Activated naive CD4-positive, alpha-beta T cell treated with anti-CD3 and anti-CD28 coated beads, Interleukin-2, amount 10 ng/mL, durations not matched to agents 7 days and 5 days (primary cell): ENCODE measurements around the gene PARD3B.

Source experiments
- CTCF ChIA-PET: fragments of 350-600 bp; sonication (Branson Sonifier 250); formaldehyde crosslinking; loops from one replicate; lab custom pipeline; 2021; ENCODE audit warnings: antibody characterized with exemption; lab: Charles Lee
- DNase-seq: peaks from one replicate; pipeline ENCODE4 v3.0.0-alpha.2; 2020
- H3K27ac Mint-ChIP-seq: one replicate; pipeline ENCODE4 v1.8.0; 2021; ENCODE audit warnings: mild to moderate bottlenecking, moderate library complexity, mixed read lengths
- H3K27me3 Mint-ChIP-seq: one replicate; pipeline ENCODE4 v1.8.0; 2021; ENCODE audit warnings: mild to moderate bottlenecking, mixed read lengths
- H3K36me3 Mint-ChIP-seq: one replicate; pipeline ENCODE4 v1.8.0; 2021; ENCODE audit warnings: mixed read lengths
- H3K4me1 Mint-ChIP-seq: one replicate; pipeline ENCODE4 v1.8.0; 2021; ENCODE audit warnings: mixed read lengths
- H3K4me3 Mint-ChIP-seq: one replicate; pipeline ENCODE4 v1.8.0; 2021; ENCODE audit warnings: mild to moderate bottlenecking, moderate library complexity, mixed read lengths
- H3K9me3 Mint-ChIP-seq: one replicate; pipeline ENCODE4 v1.8.0; 2021; ENCODE audit warnings: mixed read lengths

PARD3B gene

DNA sequence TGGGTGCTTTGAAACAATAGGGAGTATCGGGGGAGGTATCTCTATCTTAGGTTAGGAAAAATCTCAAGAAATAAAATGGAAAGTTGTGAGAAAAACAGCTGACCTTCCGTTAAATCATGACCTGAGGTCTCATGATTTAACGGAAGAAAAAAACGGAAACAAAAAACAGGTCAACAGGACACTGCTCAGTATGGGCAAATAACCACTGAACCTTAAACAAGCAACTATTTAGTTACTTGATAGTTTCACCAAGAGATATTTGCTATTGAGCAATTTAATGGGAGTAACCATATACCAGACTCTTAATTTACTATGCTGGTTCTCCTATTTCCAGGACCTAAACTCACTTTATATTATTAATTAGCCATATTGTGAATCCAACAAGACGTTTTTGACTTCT, 150.8 kb downstream of the PARD3B start:
- Mint-ChIP-seq H3K36me3 (no peaks in the 10 kb centered on the region), H3K4me3 (no peak overlapping the region), H3K27ac (no peak overlapping the region), H3K4me1 (peaks cover 12% of the 10 kb centered on the region), H3K9me3 (no peaks in the 10 kb centered on the region), H3K27me3 (peaks cover 4% of the 10 kb centered on the region)
- CTCF ChIA-PET: no interaction called here
- DNase-seq: no peak

DNA sequence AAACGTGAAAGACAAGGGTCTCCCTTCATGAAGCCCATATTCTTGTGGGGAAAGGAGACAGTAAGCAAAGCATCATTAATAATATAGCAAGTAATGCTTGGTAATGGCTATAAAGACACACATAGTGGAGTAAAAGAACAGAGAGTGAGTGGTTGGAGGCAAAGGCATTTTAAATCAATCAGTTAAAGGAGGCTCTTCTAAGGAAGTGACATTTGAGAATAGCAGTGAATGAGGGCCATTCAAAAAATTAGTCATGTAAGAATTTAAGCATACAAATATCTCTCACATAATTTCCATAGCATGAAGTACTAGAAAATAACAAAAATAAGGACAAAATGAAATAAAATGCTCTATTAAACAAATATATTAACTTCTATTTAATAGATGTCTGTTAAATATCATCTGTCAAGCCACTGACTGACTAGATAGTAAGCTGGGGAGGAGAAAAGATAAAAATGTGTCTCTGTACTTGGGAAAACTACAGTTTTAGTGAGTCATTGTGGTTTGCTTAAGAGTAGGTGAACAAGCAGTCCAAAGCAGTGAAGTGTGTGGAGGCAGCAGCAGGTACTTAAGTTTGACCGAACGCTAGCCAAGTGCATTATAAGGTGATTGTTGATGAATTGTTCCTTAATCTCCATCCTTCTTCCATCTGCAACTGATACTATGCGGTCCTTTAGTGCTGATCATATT, 160.1 kb downstream of the PARD3B start:
- H3K27me3 Mint-ChIP-seq: peaks cover 3% of the 10 kb centered on the region
- H3K36me3 Mint-ChIP-seq: no peaks in the 10 kb centered on the region
- H3K4me1 Mint-ChIP-seq: no peaks in the 10 kb centered on the region
- DNase-seq: no peak
- no peak overlapping the region for H3K27ac Mint-ChIP-seq
- CTCF ChIA-PET: no interaction called here
- no peaks in the 10 kb centered on the region for H3K9me3 Mint-ChIP-seq
- H3K4me3 Mint-ChIP-seq: no peak overlapping the region

DNA sequence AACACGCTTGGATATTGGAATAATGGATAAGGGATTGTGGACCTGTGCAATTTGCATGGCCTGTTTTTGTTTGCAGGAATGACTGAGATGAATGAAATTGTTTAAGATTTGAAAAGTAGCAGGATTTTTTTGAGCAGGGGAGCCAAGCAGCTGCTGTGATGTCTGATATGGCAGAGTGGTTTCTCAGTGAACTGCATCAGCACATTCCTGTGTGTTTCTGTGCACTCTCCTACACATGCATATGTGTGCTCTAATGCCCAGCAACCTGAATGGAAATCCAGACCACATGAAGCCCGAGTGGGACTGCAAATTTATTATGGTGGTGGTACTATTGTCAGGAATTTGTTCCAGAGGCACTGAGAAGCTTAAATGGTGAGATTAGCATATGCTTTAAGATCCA, 161.7 kb downstream of the PARD3B start:
- CTCF ChIA-PET: interaction anchor here (0.6 to 1.3 kb wide), 2 partner anchors 10 to 15 kb away, joined by 3 to 4 read pairs; no protein-coding TSS in a partner anchor
- Mint-ChIP-seq H3K4me3 (no peak overlapping the region), H3K27me3 (peaks cover 3% of the 10 kb centered on the region)

DNA sequence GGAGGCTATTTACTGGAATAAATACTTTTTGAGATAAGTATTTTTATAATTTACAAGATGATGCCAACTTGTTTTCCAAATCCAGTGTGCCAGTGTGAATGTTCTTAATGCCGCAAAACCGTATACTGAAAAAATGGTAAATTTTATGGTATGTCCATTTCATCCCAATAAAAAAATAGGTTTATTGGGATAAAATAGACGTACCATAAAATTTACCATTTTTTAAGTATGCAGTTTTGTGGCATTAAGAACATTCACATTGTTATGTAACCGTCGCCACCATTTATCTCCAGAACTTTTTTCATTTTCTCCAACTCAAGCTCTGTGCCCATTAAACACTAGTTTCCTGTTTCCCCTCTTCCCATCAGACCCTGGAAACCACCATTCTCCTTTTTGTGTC, 167.9 kb downstream of the PARD3B start:
- no peaks in the 10 kb centered on the region for H3K9me3 Mint-ChIP-seq
- no peaks in the 10 kb centered on the region for H3K4me1 Mint-ChIP-seq
- H3K27me3 Mint-ChIP-seq: no peaks in the 10 kb centered on the region
- CTCF ChIA-PET: no interaction called here
- no peaks in the 10 kb centered on the region for H3K36me3 Mint-ChIP-seq
- no peak for DNase-seq
- no peak overlapping the region for H3K4me3 Mint-ChIP-seq
- no peak overlapping the region for H3K27ac Mint-ChIP-seq

More for the DNA sequence above, 161.7 kb downstream of the PARD3B start:
- Mint-ChIP-seq H3K4me1 (no peaks in the 10 kb centered on the region), H3K9me3 (no peaks in the 10 kb centered on the region), H3K27ac (no peak overlapping the region), H3K36me3 (no peaks in the 10 kb centered on the region)
- no peak for DNase-seq

DNA sequence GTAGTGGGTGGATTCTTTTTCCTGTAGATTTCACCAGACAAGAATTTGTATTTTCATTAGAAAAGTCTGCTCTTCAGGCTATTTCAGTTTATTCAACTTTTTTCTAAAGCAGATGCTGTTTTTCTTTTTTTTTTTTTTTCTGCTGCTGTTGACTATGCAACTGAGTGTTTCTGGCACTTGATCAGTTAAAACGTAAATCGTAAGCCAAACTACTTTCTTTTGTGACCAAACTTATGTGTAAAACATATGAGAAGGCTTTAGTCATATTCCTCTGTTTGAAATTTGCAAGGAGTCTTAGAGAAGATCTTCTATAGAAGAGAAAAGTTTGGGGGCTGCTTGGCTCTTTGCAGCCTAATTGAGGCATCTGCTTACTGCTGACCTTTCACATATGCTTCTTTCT, 170.1 kb downstream of the PARD3B start:
- Mint-ChIP-seq H3K4me3 (no peak overlapping the region), H3K27me3 (no peaks in the 10 kb centered on the region), H3K36me3 (no peaks in the 10 kb centered on the region), H3K4me1 (no peaks in the 10 kb centered on the region), H3K27ac (no peak overlapping the region), H3K9me3 (no peaks in the 10 kb centered on the region)
- DNase-seq: no peak
- CTCF ChIA-PET: no interaction called here

DNA sequence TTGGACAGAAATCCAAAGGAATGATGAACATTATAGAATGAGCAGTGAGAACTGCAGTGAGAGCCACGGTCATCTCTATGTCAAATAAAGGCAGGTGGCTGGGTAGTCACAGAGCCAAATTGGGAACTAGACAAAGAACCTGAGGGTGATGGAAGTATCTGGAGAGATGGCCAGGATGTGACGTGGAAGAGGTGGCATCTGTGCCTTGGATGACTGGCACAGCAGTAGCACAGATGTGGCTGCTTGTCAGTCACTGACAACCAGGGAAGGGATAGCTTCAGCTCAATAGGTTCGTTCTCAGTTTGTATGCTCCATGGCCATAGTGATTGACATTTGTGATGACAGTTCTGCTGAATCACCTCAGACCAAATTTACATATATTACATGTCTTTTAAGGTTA, 172.3 kb downstream of the PARD3B start:
- no peak for DNase-seq
- CTCF ChIA-PET: no interaction called here
- Mint-ChIP-seq H3K4me1 (no peaks in the 10 kb centered on the region), H3K27me3 (peaks cover 5% of the 10 kb centered on the region), H3K27ac (no peak overlapping the region), H3K36me3 (no peaks in the 10 kb centered on the region), H3K9me3 (no peaks in the 10 kb centered on the region), H3K4me3 (no peak overlapping the region)

DNA sequence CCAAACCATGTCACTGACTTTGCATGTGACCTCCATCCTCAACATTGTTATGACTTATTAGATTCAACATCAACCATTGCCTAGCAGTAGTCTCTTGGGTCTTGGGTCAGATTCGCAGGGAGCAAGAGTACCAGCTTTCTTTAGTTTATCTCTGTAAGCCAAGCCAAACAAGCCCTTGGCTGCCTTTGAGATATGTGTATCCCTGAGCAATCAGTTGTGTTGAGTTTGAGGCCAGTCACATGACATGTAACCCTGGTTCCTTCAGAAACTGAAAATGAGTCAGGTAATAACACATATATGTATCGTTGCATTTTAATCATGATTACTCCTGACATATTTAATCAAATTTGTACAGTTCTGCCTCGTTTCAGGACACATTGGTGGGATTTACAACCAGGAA, 173.3 kb downstream of the PARD3B start:
- H3K27ac Mint-ChIP-seq: no peak overlapping the region

DNA sequence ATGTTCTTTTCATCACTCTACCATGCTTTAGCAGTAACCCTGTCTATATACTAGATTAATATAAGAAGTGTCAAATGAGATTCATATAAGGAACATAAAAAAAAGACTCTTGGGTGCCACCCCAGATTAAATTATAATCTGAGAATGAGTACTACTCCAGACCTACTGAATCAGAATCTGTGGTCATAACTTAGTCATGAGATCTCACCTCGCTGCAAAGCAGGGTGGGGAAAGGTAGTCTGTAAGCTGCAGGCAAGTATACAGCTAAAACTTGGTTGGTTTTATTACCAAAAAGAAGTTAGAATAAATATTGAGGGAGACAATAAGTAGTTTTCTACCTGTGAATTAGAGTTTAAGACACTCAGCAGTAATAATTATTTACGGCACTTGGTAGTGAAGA, 175.6 kb downstream of the PARD3B start:
- H3K4me1 Mint-ChIP-seq: no peaks in the 10 kb centered on the region
- no peak overlapping the region for H3K4me3 Mint-ChIP-seq
- H3K36me3 Mint-ChIP-seq: no peaks in the 10 kb centered on the region
- DNase-seq: no peak
- H3K27ac Mint-ChIP-seq: no peak overlapping the region
- peaks cover 7% of the 10 kb centered on the region for H3K27me3 Mint-ChIP-seq
- no peaks in the 10 kb centered on the region for H3K9me3 Mint-ChIP-seq
- CTCF ChIA-PET: no interaction called here

More for the DNA sequence above, 173.3 kb downstream of the PARD3B start:
- Mint-ChIP-seq H3K36me3 (no peaks in the 10 kb centered on the region), H3K4me3 (no peak overlapping the region), H3K27me3 (peaks cover 7% of the 10 kb centered on the region), H3K4me1 (no peaks in the 10 kb centered on the region), H3K9me3 (no peaks in the 10 kb centered on the region)
- CTCF ChIA-PET: no interaction called here
- DNase-seq: no peak

DNA sequence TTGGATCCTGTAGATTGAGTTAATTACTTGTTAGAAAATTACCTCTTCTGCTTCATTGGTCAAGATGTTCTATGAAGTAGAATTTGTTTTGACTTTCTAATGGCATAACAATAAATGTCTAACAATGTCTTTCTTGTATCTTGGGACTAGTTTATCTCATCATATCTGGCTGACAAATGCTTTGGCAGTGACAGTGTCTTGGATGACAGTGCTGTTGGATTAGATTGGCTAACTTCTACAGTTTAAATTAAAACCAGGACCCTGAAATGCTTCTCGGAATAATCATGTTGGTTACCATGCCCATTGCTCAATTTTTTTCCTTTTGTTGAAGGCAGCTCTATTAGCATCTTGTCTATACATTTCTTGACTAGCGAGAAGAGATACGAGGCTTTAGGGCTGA, 176.9 kb downstream of the PARD3B start:
- no peak overlapping the region for H3K4me3 Mint-ChIP-seq
- H3K27ac Mint-ChIP-seq: no peak overlapping the region
- H3K9me3 Mint-ChIP-seq: no peaks in the 10 kb centered on the region
- DNase-seq: no peak
- H3K27me3 Mint-ChIP-seq: peaks cover 7% of the 10 kb centered on the region
- CTCF ChIA-PET: no interaction called here
- no peaks in the 10 kb centered on the region for H3K36me3 Mint-ChIP-seq
- H3K4me1 Mint-ChIP-seq: no peaks in the 10 kb centered on the region

DNA sequence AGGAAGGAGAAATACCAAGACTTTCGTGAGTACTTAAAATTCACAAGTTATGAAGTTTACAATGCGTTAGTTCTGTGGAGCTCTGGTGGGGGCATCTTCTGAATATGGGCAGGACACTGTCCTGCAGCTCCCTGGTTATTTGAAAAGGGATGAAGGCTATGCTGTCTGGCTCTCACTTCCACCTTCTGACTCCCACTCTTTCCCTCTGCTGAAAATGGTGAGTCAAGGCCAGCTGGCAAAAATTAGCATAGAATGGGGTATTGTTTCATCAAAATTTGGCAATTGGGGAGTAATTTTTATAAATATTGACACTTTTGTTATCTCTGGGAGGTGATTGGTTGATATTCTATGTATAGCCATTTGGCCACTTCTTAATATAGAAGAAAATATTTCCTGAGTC, 177.4 kb downstream of the PARD3B start:
- no peak overlapping the region for H3K4me3 Mint-ChIP-seq

DNA sequence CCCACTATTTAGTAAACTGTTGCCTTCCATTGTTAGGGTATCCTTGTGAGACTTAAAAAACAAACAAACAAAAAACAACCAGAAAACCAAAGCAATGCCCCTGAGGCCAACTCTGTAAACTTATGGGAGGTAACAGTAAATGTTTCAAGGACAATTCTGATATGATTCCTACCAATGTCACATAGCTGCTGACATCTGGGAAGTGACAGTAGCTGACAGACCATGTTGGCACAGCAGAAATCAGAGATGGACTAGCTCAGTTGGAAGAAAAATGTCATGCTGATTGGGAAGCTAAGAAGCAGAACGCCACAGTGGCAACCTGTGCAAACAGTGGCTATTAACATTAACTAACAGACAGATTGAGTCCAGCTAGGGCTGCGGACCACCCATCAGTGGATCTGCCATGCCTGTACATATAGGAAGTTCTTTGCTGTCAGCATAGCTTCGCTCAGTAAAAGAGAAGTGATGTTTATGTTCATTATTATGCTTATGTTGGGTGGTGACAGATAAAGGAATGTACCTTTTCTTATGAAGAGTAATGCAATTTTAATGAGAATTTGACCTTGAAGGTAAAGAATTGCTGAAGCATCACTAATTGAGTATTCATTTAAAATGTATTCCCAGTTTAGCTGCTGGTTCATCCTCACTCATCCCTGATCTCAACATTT, 180.6 kb downstream of the PARD3B start:
- H3K36me3 Mint-ChIP-seq: no peaks in the 10 kb centered on the region
- no peak for DNase-seq
- CTCF ChIA-PET: no interaction called here
- H3K4me3 Mint-ChIP-seq: no peak overlapping the region
- H3K9me3 Mint-ChIP-seq: no peaks in the 10 kb centered on the region
- H3K27me3 Mint-ChIP-seq: peaks cover 13% of the 10 kb centered on the region
- H3K4me1 Mint-ChIP-seq: no peaks in the 10 kb centered on the region
- no peak overlapping the region for H3K27ac Mint-ChIP-seq

More for the DNA sequence above, 177.4 kb downstream of the PARD3B start:
- Mint-ChIP-seq H3K27me3 (peaks cover 12% of the 10 kb centered on the region), H3K27ac (no peak overlapping the region), H3K36me3 (no peaks in the 10 kb centered on the region), H3K9me3 (no peaks in the 10 kb centered on the region), H3K4me1 (no peaks in the 10 kb centered on the region)
- CTCF ChIA-PET: no interaction called here
- no peak for DNase-seq

DNA sequence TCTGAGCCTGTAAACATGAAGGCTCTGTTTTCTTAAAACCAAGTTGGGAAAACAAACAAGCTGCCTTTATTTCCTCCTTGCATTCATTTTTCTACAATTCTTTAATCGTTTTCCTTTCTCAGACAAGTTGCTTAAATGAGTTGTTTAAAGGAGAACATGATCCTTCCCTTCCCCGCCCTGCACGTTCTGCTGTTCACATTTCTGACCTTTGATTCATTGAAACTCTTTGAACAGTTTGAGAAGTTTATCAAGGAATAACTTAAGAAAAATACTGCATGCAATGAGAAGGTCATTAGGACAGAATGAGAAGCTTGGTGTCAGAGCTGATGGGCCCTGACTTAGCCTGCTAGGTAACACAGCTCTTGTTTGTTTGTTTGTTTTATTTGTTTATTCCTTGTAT, 181.6 kb downstream of the PARD3B start:
- CTCF ChIA-PET: no interaction called here

DNA sequence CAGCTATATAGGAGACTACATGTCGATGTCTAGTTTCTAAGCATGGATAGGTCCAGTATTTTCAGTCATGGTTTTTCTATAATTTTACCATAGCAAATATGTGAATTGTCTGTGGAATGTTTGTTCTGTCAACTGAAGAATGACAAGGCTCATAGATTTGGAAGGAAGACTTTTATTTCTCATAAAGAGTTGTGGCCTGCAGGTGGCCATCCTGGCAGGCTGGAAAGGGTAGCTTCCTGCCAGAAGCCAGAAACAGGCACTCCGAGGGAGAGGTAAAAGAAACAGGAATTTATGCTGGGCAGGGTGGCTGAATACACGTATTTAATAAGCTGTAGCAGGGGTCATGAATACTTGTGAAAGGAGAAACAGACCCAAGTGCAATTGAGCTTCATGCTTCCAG, 182.1 kb downstream of the PARD3B start:
- CTCF ChIA-PET: no interaction called here
- H3K27me3 Mint-ChIP-seq: peaks cover 11% of the 10 kb centered on the region
- no peak overlapping the region for H3K27ac Mint-ChIP-seq
- H3K36me3 Mint-ChIP-seq: no peaks in the 10 kb centered on the region
- DNase-seq: no peak
- H3K4me3 Mint-ChIP-seq: no peak overlapping the region
- no peaks in the 10 kb centered on the region for H3K4me1 Mint-ChIP-seq
- no peaks in the 10 kb centered on the region for H3K9me3 Mint-ChIP-seq

More for the DNA sequence above, 181.6 kb downstream of the PARD3B start:
- Mint-ChIP-seq H3K27ac (no peak overlapping the region), H3K4me1 (no peaks in the 10 kb centered on the region), H3K27me3 (peaks cover 13% of the 10 kb centered on the region), H3K9me3 (no peaks in the 10 kb centered on the region), H3K4me3 (no peak overlapping the region), H3K36me3 (no peaks in the 10 kb centered on the region)
- DNase-seq: no peak

DNA sequence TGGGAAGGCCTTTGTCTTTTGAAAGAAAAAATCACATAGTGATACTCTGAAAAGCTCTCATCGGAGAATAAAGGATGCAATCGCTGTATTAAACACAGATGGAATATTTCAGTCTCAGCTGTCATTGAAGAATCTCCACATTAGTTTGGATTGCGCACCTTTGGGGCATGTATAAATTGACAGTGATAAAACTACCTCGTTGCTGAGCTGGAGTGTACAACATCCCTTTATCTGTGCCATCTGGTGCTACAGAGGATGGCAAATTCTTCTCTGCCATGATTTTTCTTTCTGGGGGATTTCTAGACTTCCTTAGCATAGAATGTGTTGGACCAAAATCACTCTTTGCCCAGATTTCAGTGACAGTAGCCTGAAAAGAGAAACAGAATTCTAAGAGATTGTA, 185.3 kb downstream of the PARD3B start:
- Mint-ChIP-seq H3K36me3 (no peaks in the 10 kb centered on the region), H3K27ac (no peak overlapping the region), H3K4me3 (no peak overlapping the region), H3K9me3 (no peaks in the 10 kb centered on the region), H3K4me1 (no peaks in the 10 kb centered on the region), H3K27me3 (peaks cover 7% of the 10 kb centered on the region)
- CTCF ChIA-PET: no interaction called here
- DNase-seq: no peak

DNA sequence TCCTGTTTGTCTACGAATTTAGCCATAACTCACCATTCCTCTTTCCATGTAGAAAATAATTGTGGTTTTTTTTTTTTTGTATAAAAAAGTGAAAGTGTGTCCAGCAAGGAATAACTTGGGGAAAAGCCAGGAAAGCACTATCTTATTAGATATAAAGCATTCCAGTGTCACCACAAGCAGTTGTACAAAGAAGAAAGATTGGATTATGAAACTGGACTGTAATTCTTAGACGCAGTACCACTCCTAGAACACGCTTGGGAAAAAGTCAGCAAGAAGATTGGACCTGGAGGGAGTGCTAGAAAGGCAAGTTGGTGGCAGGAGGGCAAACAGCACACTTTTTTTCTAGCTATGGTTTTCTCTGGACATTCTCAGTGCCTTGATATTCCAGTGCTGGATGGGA, 186.7 kb downstream of the PARD3B start:
- CTCF ChIA-PET: no interaction called here
- Mint-ChIP-seq H3K27me3 (peaks cover 7% of the 10 kb centered on the region), H3K4me1 (no peaks in the 10 kb centered on the region), H3K27ac (no peak overlapping the region), H3K9me3 (no peaks in the 10 kb centered on the region), H3K36me3 (no peaks in the 10 kb centered on the region), H3K4me3 (no peak overlapping the region)
- no peak for DNase-seq
